ENCODE measurements around the gene CCDC50. TPM values are rescaled to one million over a fixed set of nuclear protein-coding genes. Genes with fewer than 3 reads are reported as not detected.

CCDC50 gene
- total RNA-seq, 4 donors from 2014 or later, result 93.3 to 182 (median 125) TPM

GRCh38 chr3:191440532-191440931 lies 111.3 kb downstream of the CCDC50 start:
- TF ChIP-seq, protein P1, sequence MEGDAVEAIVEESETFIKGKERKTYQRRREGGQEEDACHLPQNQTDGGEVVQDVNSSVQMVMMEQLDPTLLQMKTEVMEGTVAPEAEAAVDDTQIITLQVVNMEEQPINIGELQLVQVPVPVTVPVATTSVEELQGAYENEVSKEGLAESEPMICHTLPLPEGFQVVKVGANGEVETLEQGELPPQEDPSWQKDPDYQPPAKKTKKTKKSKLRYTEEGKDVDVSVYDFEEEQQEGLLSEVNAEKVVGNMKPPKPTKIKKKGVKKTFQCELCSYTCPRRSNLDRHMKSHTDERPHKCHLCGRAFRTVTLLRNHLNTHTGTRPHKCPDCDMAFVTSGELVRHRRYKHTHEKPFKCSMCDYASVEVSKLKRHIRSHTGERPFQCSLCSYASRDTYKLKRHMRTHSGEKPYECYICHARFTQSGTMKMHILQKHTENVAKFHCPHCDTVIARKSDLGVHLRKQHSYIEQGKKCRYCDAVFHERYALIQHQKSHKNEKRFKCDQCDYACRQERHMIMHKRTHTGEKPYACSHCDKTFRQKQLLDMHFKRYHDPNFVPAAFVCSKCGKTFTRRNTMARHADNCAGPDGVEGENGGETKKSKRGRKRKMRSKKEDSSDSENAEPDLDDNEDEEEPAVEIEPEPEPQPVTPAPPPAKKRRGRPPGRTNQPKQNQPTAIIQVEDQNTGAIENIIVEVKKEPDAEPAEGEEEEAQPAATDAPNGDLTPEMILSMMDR (IDR thresholded peaks at IDR 0.05), result no peak
- ATAC-seq (ENCODE audit: low FRiP score) (no peak), DNase-seq (ENCODE audit: low spot score) (no peak)

GRCh38 chr3:191441687-191442086 lies 112.5 kb downstream of the CCDC50 start:
- DNase-seq (ENCODE audit: low spot score), result no peak
- TF ChIP-seq, protein P1 (IDR thresholded peaks at IDR 0.05), result no peak
- no peak for ATAC-seq (ENCODE audit: low FRiP score)

DNA sequence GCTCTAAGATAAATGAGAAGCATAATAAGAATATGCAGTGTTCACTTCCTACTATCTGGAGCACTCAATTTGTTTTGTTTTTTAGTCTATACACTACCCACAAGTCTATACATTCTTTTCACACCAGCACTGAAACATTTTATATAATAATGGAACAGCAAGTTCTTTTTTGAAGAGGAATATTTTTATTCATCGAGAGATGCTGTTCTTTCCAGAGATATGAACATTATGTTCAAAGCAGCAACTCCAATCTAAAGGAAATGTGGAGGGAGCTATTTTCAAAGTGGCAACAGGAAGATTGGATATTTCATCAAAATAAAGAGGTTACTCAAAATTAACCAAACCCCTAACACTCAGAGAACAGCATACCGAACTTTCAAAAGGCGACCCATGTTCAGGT lies 115.4 kb downstream of the CCDC50 start:
- TF ChIP-seq, protein P1 (IDR thresholded peaks at IDR 0.05), result no peak
- no peak for ATAC-seq (ENCODE audit: low FRiP score)
- no peak for DNase-seq (ENCODE audit: low spot score)

Other genes starting within 250 kb of the CCDC50 start
- not detected for gene OSTN, start 130.2 kb upstream of the CCDC50 start, total RNA-seq
- 1 to 10 TPM in 2 of 4 donors, under 1 TPM in 2; 0.24 to 1.3 (median 1.00) TPM for gene UTS2B, start 1.1 kb downstream of the CCDC50 start, total RNA-seq
- gene PYDC2, start 131.8 kb downstream of the CCDC50 start, total RNA-seq, result not detected